IMR-90 (cell line): ENCODE measurements around the gene PRR12. TPM values are rescaled to one million over a fixed set of nuclear protein-coding genes. Genes with fewer than 3 reads are reported as not detected.

Source experiments
- ATAC-seq: fragments of 200-7000 bp; cut with Tn5 transposase; 2 replicates; pipeline ENCODE4 v1.9.1; 2020; ENCODE audit warnings: low read depth, mild to moderate bottlenecking, moderate library complexity
- BruUV-seq: library from RNA; stranded (reverse); fragments of 400-500 nt; replicated peaks from 2 replicates; lab custom pipeline; 2021; lab: Mats Ljungman, UMichigan
- CTCF ChIA-PET: fragments of 300-600 bp; formaldehyde crosslinking; extraction: SDS; loops from one replicate; lab custom pipeline; 2021; ENCODE audit warnings: antibody characterized with exemption; lab: Yijun Ruan, JAX
- POLR2A ChIA-PET: fragments of 300-600 bp; sonication (Branson Sonifier 250); formaldehyde crosslinking; loops from one replicate; lab custom pipeline; 2022; ENCODE audit warnings: antibody characterized with exemption; ENCODE audit not compliant: unreplicated experiment; lab: Charles Lee
- DNase-seq: peaks from one replicate; pipeline ENCODE4 v3.0.0; 2013
- H2AFZ ChIP-seq: replicated peaks from 2 replicates; pipeline ENCODE3; 2013; ENCODE audit warnings: low read length, mild to moderate bottlenecking; ENCODE audit not compliant: poor library complexity
- H2AK5ac ChIP-seq: 2 replicates; pipeline ENCODE4 v1.6.1; 2013; ENCODE audit warnings: low read depth, low read length, inconsistent platforms
- H2AK9ac ChIP-seq: replicated peaks from 2 replicates; pipeline ENCODE3; 2013; ENCODE audit warnings: mild to moderate bottlenecking, low read depth, low read length, moderate library complexity; ENCODE audit not compliant: poor library complexity
- H2BK120ac ChIP-seq: 2 replicates; pipeline ENCODE4 v1.6.1; 2013; ENCODE audit warnings: low read depth, low read length, inconsistent platforms
- H2BK15ac ChIP-seq: 3 replicates; pipeline ENCODE4 v1.6.1; 2013; ENCODE audit warnings: low read depth, low read length, inconsistent platforms
- H2BK20ac ChIP-seq: 2 replicates; pipeline ENCODE4 v1.6.1; 2013; ENCODE audit warnings: low read depth, mild to moderate bottlenecking, inconsistent platforms, low read length, moderate library complexity
- H2BK5ac ChIP-seq: 2 replicates; pipeline ENCODE4 v1.6.1; 2013; ENCODE audit warnings: mild to moderate bottlenecking, low read depth, low read length, inconsistent platforms; ENCODE audit not compliant: poor library complexity, severe bottlenecking
- H3K14ac ChIP-seq: replicated peaks from 2 replicates; pipeline ENCODE4 v1.6.1; 2013; ENCODE audit warnings: low read depth, low read length, inconsistent platforms
- H3K18ac ChIP-seq: 2 replicates; pipeline ENCODE4 v1.6.1; 2013; ENCODE audit warnings: low read depth, low read length, control low read depth
- H3K23ac ChIP-seq: 2 replicates; pipeline ENCODE4 v1.6.1; 2013; ENCODE audit warnings: low read depth, low read length, inconsistent platforms
- H3K27ac ChIP-seq: 2 replicates; pipeline ENCODE4 v1.5.1; 2013; ENCODE audit warnings: mild to moderate bottlenecking, control low read depth, low read length; ENCODE audit not compliant: insufficient read depth
- H3K27me3 ChIP-seq: 2 replicates; pipeline ENCODE4 v1.6.1; 2013; ENCODE audit warnings: low read length; ENCODE audit not compliant: control insufficient read depth, insufficient read depth
- H3K36me3 ChIP-seq: 2 replicates; pipeline ENCODE4 v1.6.1; 2013; ENCODE audit warnings: low read length, mixed read lengths; ENCODE audit not compliant: control insufficient read depth, insufficient read depth
- H3K4ac ChIP-seq: 2 replicates; pipeline ENCODE4 v1.6.1; 2013; ENCODE audit warnings: low read depth, low read length, inconsistent platforms
- H3K4me1 ChIP-seq: 2 replicates; pipeline ENCODE4 v1.6.1; 2013; ENCODE audit warnings: low read length, mixed read lengths; ENCODE audit not compliant: control insufficient read depth, insufficient read depth
- H3K4me2 ChIP-seq: 2 replicates; pipeline ENCODE4 v1.6.1; 2013; ENCODE audit warnings: low read depth, mild to moderate bottlenecking, control low read depth, low read length, moderate library complexity
- H3K4me3 ChIP-seq: 2 replicates; pipeline ENCODE4 v1.5.1; 2013; ENCODE audit warnings: low read depth, mild to moderate bottlenecking, control low read depth, low read length, moderate library complexity; ENCODE audit not compliant: insufficient read depth
- H3K56ac ChIP-seq: 2 replicates; pipeline ENCODE4 v1.6.1; 2013; ENCODE audit warnings: low read length, inconsistent platforms; ENCODE audit not compliant: insufficient read depth; ENCODE audit errors: extremely low read depth
- H3K79me1 ChIP-seq, 2 experiments: 2 replicates each; pipeline ENCODE4 v1.6.1; 2013; ENCODE audit warnings: low read length in 2 of 2, inconsistent platforms in 1 of 2, low read depth in 1 of 2
- H3K9ac ChIP-seq: 2 replicates; pipeline ENCODE4 v1.6.1; 2013; ENCODE audit warnings: low read depth, low read length, control low read depth
- H3K9me1 ChIP-seq: 2 replicates; pipeline ENCODE4 v1.6.1; 2013; ENCODE audit warnings: low read length, inconsistent platforms; ENCODE audit not compliant: insufficient read depth
- H3K9me3 ChIP-seq: 2 replicates; pipeline ENCODE4 v1.6.1; 2013; ENCODE audit warnings: low read length; ENCODE audit not compliant: control insufficient read depth, insufficient read depth
- H4K20me1 ChIP-seq: 2 replicates; pipeline ENCODE4 v1.6.1; 2013; ENCODE audit warnings: low read length, inconsistent platforms; ENCODE audit not compliant: insufficient read depth
- H4K5ac ChIP-seq: 2 replicates; pipeline ENCODE4 v1.6.1; 2013; ENCODE audit warnings: mild to moderate bottlenecking, low read depth, low read length, control low read depth
- H4K8ac ChIP-seq, 2 experiments: 2 replicates each; pipeline ENCODE4 v1.6.1; 2013; ENCODE audit warnings: low read depth in 2 of 2, low read length in 2 of 2, control low read depth in 1 of 2, inconsistent platforms in 1 of 2
- H4K91ac ChIP-seq: 2 replicates; pipeline ENCODE4 v1.6.1; 2013; ENCODE audit warnings: low read depth, low read length, inconsistent platforms; ENCODE audit not compliant: insufficient read depth
- RAD21 ChIP-seq: IDR thresholded peaks from 2 replicates; pipeline ENCODE4 v1.6.1; 2012; ENCODE audit warnings: low read length, improper control_type of control experiment
- SMC3 ChIP-seq: fragments of 150-350 bp; IDR thresholded peaks from 2 replicates; pipeline ENCODE4 v1.6.1; 2016; ENCODE audit warnings: low read depth, mild to moderate bottlenecking, antibody characterized with exemption, low read length, moderate library complexity
- whole genome bisulfite sequencing, 2 experiments: methylation state at CpG; one replicate each; pipeline versions ENCODE4 v1.1.5 to v1.1.7; 2013; ENCODE audit warnings: missing lambda C conversion rate in 2 of 2; ENCODE audit not compliant: insufficient read length in 1 of 2; ENCODE audit errors: extremely low coverage in 2 of 2; 5-methylcytosine and 5-hydroxymethylcytosine counted together
- dilution Hi-C: fragments of 300-500 bp; cut with HindIII; formaldehyde crosslinking; loops from one replicate; pipeline ENCODE4 v1.14.3; 2018; ENCODE audit warnings: low sequenced_read_pairs; ENCODE audit not compliant: unreplicated experiment
- in situ Hi-C: fragments of 300-500 bp; cut with MboI; formaldehyde crosslinking; loops from 3 replicates; pipeline ENCODE4 v1.14.3; 2019; ENCODE audit warnings: low sequenced_read_pairs, inconsistent platforms, mixed read lengths
- intact Hi-C: fragments of 100-400 bp; cut with micrococcal nuclease; formaldehyde crosslinking; loops from 2 replicates; pipeline ENCODE4 v1.10.0; 2022
- polyA plus RNA-seq, 3 experiments: library from polyadenylated mRNA; depleted of rRNA; stranded (reverse); fragments of >200 nt; gene quantifications; 2 replicates each; pipeline ENCODE4 v1.2.3, GENCODE V29; 2012; ENCODE audit warnings: low replicate concordance in 1 of 3
- total RNA-seq: library from RNA; depleted of rRNA; stranded (reverse); fragments of >200 nt; gene quantifications from 2 replicates; pipeline ENCODE4 v1.2.3, GENCODE V29; 2012

PRR12 gene
- total and polyA plus RNA-seq, 2 of the 4 experiments (the other 2 are of a cell fraction), result 0.36 to 4.1 TPM

GRCh38 chr19:49651029-49651819 lies 60.2 kb downstream of the PRR12 start:
- Histone ChIP-seq H4K8ac (no peak overlapping the region), H3K56ac (no peak overlapping the region), H3K79me1 (peaks cover 32 to 64% of the 10 kb centered on the region in 2 experiments), H2BK5ac (no peak overlapping the region), H3K9me3 (no peaks in the 10 kb centered on the region), H3K9ac (no peak overlapping the region), H3K9me1 (no peaks in the 10 kb centered on the region), H2AK5ac (no peak overlapping the region), H2BK120ac (no peak overlapping the region), H3K36me3 (peaks cover 78% of the 10 kb centered on the region), H3K27me3 (no peaks in the 10 kb centered on the region), H4K91ac (no peak overlapping the region), H2AFZ (no peak overlapping the region), H3K4me2 (no peak overlapping the region), H2BK20ac (no peak overlapping the region), H3K14ac (no peak overlapping the region), H2AK9ac (no peak overlapping the region), H4K5ac (no peak overlapping the region), H3K4me3 (no peak overlapping the region), H3K23ac (no peak overlapping the region), H3K27ac (no peak overlapping the region), H2BK15ac (no peak overlapping the region), H3K4me1 (no peaks in the 10 kb centered on the region), H4K20me1 (peaks cover 35% of the 10 kb centered on the region), H3K4ac (no peak overlapping the region), H3K18ac (no peak overlapping the region)
- intact Hi-C loops (no loop called here), in situ Hi-C loops (no loop called here), dilution Hi-C loops (no loop called here)
- TF ChIP-seq RAD21 (no peak), SMC3 (no peak)
- POLR2A ChIA-PET, result no interaction called here
- no peak for DNase-seq
- CTCF ChIA-PET, result no interaction called here
- WGBS, 2 experiments, result 97% methylated on average over 33 of the region's 72 CpGs; no CpG with 5 or more reads in 1 of the 2 experiments
- no peak for ATAC-seq
- BruUV-seq, result no TSS peak
